ENCODE data around the gene EHD3. TPM values are rescaled to one million over a fixed set of nuclear protein-coding genes. Genes with fewer than 3 reads are reported as not detected.

The EHD3 gene
- total and polyA plus RNA-seq, 2 of the 8 experiments (the other 6 are each of a cell fraction or from before 2014, with no cell fraction given), result 9.3 to 12.0 TPM

GRCh38 chr2:31192851-31193392 lies 41.0 kb upstream of the EHD3 start (continued):
- TF ChIP-seq CTCF (IDR thresholded peaks at IDR 0.05; ENCODE audit: control extremely low read depth in 1 of 3, insufficient read depth in 1 of 3, low read depth in 1 of 3, low read length in 3 of 3), result peak in 2 of 3 experiments; percentile 58 to 60; a peak in 3 of 4 replicates

Measured in H1 (cell line).